NCI-H345 treated with DMSO at 0.1 percent for 48 hours (cell line): ENCODE data around the gene RHOF.

Source experiments
- DNase-seq: peaks from one replicate; lab custom pipeline; 2025; ENCODE audit not compliant: unreplicated experiment; lab: John Stamatoyannopoulos, UW

RHOF gene, protein sequence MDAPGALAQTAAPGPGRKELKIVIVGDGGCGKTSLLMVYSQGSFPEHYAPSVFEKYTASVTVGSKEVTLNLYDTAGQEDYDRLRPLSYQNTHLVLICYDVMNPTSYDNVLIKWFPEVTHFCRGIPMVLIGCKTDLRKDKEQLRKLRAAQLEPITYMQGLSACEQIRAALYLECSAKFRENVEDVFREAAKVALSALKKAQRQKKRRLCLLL

DNA sequence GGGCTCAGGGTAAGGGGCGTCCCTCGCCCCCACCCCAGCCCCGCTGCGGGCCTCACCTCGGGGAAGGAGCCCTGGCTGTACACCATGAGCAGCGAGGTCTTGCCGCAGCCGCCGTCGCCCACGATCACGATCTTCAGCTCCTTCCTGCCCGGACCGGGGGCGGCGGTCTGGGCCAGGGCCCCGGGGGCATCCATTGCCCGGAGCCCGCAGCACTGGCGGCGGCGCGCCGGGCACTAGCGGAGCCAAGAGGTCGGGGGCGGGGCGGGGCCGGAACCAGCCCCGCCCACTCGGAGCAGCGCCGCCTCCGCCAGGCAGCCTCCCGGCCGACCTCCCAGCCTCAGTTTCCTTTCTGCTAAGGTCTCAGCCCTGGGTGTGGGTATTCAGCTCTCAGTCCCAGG lies at the start of gene RHOF:
Gene RHOF (minus strand): TSS at position 249 of the 398 bp plus-strand sequence. CDS start 55 bp downstream, at position 194.
- no peak for DNase-seq

DNA sequence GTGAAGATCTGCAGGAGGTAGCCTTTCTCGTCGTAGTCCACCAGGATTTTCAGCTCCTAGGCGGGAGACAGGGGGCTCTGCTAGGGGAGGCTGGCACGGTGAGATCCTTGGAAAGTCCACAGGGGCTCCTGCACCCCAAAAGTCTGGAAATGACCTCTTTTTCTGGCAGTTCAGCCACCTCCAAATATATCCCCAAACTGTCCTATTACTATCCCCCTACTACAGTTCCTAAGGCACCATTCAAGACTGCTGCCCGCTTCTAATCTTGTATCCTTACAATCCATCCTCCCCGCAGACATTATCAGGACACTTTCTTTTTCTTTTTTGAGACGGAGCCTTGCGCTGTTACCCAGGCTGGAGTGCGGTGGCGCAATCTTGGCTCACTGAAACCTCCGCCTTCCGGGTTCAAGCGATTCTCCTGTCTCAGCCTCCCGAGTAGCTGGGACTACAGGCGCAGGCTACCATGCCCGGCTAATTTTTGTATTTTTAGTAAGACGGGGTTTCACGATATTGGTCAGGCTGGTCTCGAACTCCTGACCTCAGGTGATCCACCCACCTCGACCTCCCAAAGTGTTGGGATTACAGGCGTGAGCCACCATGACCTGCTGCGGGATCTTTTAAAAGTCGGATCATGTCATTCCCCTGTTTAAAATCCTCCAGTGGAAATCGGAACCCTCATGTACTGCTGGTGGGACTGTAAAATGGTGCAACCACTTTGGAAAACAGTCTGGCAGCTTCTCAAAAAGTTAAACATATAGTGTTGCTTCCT lies 46.7 kb upstream of the RHOF start:
- DNase-seq: no peak

DNA sequence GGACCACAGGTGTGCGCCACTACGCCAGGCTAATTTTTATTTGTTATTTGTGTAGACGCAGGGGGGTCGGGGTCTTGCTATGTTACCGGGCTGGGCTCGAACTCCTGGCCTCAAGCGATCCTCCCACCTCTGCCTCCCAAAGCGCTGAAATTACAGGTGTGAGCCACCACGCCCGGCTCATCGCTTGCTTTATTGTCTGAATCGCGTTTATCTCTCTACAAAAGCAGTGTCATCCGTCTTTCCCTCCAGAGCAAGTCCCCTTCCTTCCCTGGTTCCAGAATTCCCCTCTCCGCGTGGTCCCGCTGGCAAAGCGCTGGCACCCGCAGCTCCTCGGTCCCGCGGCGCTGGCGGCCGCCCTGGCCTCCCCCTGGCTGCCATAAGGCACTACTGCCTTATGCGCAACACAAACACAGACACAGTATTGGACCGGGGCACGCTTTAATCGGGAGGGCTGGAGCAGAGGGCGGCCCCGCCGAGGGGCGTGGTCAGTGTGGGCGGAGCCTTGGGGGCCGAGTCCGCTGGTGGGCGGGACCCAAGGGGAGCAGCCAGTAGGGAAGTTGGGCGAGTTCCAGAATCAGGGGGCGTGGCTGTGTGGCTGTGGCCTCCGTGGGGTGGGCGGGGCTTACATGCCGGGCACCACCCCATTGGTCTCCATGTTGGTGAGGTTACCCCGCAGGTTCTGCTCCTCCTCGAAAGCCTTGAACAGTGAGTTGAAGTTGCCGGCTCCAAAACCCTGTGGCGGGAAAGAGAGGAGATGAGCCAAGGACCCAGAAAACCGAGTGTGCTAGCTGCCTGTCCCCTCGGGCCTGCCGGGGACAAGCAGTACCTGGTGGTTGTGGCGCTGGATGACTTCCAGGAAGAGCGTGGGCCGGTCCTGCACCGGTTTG lies 45.9 kb upstream of the RHOF start:
- peak; percentile 95 for DNase-seq

DNA sequence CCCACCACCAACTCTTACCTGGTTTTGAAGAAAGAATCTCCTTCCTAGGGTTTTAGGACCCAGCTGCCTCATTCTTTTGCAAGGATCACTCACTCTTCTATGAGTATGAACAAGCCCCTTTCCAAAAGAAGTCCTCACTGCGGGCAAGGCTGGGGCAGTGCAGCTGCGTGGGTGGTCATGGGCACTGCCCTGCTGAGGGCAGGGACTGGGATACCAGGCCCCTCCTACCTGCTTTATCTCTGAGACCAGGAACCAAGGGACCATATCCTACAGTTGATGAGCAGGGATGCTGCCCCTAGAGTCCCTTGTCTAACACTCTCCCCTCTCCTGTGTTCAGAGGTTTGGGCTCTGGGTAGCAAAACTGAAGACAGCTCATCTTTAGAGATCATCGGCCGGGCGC lies 44.6 kb upstream of the RHOF start:
- DNase-seq: peak; percentile 1

DNA sequence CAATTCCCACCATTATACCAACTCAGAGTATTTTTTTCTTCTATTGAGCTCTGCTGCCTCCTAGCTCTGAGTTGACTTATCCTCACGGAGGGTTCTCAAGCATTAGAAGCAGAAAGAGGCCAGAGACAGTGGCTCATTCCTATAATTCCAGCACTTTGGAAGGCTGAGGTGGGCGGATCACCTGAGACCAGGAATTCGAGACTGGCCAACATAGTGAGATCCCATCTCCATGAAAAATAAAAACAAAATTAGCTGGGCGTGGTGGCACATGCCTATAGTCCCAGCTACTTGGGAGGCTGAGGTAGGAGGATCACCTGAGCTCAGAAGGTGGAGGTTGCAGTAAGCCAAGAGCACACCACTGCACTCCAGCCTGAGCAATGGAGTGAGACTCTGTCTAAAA lies 44.2 kb upstream of the RHOF start:
- DNase-seq: no peak

DNA sequence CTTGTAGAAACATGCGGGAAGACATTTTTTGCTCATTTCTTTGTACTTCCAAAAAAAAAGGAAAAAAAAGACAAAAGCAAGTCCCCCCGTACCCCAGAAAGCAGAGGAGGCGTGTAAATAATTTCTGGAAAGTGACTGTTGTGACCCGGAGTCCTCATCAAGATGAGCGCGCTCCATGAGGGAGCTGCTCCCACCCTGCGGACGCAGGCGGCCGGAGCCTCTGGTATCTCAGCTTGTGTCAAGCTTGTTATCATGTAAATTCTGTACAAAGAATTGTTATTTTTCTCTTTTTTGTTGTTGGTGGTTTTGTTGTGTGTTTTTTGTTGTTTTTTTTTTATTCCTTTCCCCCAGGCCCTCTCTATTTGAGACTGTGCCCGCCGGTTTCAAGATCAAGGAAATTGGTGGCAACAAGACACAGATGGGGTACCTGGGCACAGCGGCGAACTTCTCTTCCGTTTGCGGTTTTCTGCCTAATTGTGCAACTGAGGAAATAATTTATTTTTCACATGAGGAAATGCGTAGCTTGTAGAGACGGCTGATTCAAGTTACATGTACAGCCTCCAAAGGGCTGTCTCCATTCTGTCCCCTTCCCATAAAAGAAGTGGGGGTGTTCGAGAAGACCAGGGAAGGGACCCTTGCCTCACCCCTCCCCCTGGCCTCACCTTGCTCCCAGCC lies 38.2 kb upstream of the RHOF start:
- DNase-seq: no peak

DNA sequence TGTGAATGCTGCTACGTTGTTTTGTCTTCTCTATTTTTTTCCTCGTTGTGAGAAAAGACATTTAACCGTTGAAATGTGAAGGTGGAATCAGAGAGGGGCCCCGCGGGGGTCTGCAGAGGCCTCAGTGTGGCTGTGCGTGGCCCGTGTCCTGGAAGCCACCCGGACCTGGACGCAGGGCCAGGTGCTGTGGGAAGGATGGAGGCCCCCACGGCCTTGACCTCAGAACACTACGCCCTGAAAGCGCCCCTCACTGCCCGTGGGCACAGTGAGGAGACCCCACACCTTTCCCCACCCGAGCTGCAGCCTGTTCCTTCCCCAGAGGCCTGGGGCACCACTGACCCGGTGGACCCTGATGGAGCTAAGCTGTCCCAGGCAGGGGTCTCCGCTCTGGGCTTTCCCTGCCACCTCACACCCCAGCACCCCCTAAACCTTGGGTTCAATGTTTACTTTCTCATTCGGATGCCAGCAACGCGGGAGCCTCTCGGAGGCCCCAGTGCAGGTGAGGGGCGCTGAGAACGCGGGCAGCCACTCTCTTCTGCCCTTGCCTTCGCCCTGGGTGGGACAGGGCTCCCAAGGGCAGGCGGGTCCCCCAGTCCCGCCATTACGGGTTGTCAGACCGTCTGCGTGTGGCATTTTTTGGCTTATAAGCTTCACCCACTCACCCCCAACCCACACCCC lies 37.2 kb upstream of the RHOF start:
- no peak for DNase-seq

DNA sequence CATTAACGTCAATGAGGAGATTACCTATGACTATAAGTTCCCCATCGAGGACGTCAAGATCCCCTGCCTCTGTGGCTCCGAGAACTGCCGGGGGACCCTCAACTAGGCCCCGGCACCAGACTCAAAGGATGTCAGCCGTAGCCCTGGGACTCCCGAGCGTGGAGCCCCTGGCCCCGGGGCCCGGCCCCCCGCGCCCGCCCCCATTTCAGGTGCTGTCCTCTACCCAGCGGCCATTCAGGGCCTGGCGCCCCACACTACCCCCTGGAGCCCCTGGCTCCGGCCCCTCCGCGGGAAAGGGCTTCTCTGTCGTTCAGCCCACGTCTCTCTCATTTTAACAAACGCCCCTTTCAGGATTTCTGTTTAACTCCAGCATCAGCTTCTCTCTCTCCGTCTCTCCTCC lies 36.6 kb upstream of the RHOF start:
- DNase-seq: no peak

DNA sequence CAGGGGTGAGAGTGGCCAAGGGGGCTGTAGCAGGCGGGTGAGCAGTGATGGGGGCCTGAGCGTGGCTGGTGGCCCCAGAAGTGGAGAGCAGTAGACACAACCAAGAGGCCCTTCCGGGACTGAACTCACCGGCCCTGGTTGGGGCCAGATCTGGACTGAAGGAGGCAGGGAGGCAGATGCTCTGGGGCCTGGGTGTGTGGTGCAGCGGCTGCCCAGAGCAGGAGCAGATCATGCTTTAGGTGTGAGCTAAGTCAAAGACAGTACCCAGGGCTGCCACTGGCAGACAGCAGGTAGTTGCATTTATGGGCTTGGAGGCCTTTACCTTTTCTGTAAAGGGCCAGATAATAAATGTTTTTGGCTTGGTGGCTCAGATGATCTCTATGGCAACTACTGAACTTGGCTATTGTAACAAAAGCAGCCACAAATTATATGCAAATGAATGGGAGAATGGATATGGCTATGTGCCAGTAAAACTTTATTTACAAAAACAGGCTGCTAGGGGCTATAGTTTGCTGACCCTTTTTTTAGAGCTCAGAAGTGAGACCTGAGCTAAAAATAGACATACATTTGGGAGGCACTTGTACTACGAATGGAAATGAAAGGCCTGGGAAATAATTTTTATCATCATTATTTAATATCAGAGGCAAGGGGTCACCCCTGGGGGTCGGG lies 35.9 kb upstream of the RHOF start:
- no peak for DNase-seq

DNA sequence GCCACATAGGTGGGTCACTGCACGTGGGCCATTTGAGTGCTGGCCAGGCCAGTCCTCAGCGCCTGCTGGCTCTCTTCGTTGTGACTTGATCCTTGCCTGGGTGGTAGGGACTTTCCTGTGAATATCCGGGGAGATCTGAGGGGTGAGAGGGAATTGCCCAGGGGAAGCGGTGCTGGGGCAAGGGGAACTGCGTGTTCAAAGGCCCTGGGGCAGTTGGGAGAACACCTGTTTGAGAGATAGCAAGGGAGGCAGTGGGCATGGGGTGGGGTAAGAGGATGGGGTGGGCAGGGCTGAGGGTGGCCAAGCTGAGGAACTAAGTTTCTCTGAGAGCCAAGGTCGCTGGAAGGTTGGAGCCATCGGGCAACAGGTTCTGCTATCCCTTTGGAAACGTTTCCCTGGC lies 35.3 kb upstream of the RHOF start:
- no peak for DNase-seq

DNA sequence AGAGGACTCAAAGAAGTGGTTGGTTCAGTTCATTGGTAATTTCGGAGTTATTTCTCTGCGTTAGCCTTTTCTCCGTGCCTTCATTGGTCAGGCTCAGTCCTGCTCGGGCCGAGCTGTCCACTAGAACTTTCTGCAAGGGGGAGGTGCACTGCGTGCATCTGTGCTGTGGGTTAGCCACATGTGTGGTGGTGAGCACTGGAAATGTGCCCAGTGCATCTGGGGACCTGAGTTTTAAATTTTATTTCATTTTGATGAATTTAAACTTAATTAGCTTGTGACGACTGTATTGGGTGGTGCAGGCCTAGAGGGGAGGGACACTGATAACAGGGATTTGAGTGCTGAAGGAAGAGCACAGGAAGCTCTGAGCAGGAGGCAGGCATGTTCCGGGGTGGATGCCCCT lies 34.8 kb upstream of the RHOF start:
- no peak for DNase-seq

DNA sequence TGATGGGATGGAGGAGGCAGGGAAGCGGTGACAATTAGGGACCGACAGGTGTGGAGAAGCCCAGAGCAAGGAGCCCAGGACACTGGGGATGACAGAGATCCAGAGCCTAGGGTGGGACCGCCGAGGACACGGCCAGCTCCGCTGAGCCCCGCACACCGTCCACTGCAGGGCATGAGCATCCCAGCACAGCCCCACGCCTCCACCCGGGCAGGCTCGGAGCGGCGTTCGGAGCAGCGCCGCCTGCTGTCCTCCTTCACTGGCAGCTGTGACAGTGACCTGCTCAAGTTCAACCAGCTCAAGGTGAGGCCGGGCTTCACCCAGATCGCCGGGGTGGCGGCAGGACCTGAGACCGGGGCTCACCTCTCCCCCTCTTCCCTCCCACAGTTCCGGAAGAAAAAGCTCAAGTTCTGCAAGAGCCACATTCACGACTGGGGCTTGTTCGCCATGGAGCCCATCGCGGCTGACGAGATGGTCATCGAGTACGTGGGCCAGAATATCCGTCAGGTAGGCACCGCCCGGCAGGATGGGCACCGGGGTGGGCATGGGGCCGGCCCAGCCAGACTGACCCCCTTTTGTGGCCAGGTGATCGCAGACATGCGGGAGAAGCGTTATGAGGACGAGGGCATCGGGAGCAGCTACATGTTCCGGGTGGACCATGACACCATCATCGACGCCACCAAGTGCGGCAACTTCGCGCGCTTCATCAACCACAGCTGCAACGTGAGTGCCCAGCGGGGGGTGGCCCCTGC lies 34.0 kb upstream of the RHOF start:
- DNase-seq: no peak

DNA sequence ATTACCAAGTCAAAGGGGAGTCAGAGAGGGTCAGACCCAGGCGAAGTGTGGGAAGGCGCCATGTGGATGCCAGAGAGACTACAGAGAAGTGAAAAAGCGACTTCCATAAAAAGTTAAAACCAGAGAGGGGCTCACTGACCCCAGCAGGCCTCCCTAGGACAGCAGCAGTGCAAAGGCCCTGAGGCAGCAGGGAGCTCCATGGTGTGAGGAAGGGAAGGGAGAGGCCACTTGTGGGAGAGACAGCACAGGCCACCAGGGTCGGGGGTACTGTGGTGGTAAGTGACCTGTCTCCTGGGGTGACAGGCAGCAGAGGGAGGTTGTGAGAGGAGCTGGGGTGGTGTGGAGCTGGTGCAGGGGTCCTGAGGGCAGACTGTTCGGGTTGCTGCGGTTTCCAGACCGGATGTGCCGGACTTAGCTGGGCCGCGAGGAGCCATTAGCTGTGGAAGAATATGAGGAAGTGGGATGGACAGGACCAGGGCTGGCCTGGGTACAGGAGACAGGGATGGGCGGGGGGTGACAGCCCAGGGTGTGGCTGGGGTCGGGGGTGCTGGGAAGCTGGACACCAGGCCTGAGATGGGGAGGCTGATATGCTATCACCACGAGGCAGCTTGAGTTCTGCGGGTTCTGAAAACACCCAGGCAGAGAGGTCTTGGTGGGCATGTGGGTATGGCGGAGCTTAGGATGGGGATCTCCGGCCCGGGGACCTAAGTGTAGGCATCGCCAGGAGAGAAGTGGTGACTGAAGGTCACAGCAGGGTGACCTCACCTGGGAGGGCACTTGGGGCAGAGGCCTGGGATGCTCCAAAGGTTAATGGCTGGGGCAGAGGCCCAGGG lies 33.0 kb upstream of the RHOF start:
- DNase-seq: no peak

DNA sequence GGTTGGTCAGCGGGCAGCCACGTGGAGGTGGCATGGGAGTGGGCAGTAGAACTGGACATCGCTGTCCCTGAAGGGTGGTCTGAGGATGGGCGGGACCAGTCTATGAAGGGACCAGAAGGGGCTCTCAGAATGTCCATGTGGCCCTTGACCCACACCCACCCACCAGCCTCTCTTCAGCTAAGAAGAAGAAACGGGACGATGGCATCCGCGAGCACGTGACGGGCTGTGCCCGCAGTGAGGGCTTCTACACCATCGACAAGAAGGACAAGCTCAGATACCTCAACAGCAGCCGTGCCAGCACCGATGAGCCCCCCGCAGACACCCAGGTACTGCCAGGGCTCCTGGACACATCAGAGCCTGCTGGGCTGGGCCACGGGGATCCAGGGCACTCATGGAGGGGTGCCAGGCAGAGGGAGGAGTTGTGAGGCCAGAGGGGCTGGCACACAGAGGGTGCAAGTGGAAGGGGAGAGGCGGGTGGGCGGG lies 31.6 kb upstream of the RHOF start:
- DNase-seq: no peak

DNA sequence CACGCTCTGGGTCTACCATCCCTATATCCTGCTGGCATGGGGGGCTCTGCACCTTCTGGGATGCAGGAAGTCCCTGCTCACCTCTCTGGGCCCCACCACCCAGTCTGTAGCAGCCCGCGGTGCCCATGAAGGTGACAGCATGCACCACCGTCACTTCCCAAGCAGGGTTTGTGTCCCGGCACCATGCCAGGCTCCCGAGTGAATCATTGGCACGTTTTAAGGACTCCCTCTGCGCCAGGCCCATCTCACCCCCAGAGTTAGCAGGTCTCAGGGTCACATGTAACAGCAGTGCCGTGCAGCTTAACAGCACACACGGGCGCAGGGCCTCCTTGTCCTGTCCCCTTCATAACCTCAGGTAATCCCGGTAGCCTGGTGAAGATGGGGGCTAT lies 30.2 kb upstream of the RHOF start:
- DNase-seq: no peak

DNA sequence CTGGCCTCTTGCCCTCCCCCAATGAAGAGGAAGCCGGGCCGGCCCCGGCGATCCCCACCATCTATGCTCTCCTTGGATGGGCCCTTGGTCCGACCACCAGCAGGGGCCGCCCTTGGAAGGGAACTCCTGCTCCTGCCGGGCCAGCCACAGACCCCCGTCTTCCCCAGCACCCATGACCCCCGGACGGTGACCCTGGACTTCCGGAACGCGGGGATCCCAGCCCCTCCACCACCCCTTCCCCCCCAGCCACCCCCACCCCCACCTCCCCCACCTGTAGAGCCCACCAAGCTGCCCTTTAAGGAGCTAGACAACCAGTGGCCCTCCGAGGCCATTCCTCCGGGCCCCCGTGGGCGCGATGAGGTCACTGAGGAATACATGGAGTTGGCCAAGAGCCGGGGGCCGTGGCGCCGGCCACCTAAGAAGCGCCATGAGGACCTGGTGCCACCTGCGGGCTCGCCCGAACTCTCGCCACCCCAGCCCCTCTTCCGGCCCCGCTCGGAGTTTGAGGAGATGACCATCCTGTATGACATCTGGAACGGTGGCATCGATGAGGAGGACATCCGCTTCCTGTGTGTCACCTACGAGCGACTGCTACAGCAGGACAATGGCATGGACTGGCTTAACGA lies 29.7 kb upstream of the RHOF start:
- DNase-seq: no peak

DNA sequence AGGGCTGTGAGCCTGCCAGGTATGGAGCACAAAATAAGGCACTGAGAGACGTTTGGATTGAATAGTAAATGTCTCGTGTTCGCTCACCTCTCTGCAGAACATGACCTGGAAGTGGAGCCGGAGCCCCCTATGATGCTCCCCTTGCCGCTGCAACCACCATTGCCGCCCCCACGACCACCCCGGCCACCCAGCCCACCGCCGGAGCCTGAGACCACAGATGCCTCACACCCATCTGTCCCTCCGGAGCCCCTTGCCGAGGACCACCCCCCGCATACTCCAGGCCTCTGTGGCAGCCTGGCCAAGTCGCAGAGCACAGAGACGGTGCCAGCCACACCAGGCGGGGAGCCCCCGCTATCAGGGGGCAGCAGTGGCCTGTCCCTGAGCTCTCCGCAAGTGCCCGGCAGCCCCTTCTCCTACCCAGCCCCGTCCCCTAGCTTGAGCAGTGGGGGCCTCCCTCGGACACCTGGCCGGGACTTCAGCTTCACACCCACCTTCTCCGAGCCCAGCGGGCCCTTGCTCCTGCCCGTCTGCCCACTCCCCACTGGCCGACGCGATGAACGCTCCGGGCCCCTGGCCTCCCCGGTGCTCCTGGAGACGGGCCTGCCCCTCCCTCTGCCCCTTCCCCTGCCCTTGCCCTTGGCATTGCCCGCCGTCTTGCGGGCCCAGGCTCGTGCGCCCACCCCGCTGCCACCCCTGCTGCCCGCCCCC lies 29.1 kb upstream of the RHOF start:
- no peak for DNase-seq
